ENCODE results near the gene MAPT.
"Not testable (repeated sequence)": the region's sequence is repeated elsewhere in the genome, so short reads cannot be mapped to it uniquely, and the experiment has no call there.

MAPT gene

DNA sequence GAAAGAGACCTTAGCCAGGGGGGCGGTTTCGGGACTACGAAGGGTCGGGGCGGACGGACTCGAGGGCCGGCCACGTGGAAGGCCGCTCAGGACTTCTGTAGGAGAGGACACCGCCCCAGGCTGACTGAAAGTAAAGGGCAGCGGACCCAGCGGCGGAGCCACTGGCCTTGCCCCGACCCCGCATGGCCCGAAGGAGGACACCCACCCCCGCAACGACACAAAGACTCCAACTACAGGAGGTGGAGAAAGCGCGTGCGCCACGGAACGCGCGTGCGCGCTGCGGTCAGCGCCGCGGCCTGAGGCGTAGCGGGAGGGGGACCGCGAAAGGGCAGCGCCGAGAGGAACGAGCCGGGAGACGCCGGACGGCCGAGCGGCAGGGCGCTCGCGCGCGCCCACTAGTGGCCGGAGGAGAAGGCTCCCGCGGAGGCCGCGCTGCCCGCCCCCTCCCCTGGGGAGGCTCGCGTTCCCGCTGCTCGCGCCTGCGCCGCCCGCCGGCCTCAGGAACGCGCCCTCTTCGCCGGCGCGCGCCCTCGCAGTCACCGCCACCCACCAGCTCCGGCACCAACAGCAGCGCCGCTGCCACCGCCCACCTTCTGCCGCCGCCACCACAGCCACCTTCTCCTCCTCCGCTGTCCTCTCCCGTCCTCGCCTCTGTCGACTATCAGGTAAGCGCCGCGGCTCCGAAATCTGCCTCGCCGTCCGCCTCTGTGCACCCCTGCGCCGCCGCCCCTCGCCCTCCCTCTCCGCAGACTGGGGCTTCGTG, at the start of gene MAPT:
TSS of gene MAPT (plus strand) at position 533 of the 763 bp plus-strand sequence. CDS start 67,784 bp downstream, outside the sequence.
- DNase-seq: peak; percentile 88

- no peak for DNase-seq
Measured at GRCh38 chr17:45844695-45845375, 49.5 kb upstream of the MAPT start, which contains the start of gene SPPL2C. SPPL2C (plus strand) TSS chr17:45844881; CDS start chr17:45844907, 26 bp downstream.

DNA sequence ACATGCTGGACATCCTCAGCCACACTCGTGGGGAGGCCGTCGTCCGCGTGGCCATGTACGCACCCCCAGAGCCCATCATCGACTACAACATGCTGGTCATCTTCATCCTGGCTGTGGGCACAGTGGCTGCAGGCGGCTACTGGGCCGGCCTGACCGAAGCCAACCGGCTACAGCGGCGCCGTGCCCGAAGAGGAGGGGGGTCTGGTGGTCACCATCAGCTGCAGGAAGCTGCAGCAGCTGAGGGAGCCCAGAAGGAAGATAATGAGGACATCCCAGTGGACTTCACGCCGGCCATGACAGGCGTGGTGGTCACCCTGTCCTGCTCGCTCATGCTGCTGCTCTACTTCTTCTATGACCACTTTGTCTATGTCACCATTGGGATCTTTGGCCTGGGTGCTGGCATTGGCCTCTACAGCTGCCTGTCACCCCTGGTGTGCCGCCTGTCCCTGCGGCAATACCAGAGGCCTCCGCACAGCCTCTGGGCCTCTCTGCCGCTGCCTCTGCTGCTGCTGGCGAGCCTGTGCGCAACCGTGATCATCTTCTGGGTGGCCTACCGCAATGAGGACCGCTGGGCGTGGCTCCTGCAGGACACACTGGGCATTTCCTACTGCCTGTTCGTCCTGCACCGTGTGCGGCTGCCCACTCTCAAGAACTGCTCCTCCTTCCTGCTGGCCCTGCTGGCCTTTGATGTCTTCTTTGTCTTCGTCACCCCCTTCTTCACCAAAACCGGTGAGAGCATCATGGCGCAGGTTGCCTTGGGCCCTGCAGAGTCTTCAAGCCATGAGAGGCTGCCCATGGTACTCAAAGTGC, 48.8 kb upstream of the MAPT start:
- no peak for DNase-seq

- no peak for DNase-seq
Measured at GRCh38 chr17:45846223-45846622, 48.1 kb upstream of the MAPT start.

DNA sequence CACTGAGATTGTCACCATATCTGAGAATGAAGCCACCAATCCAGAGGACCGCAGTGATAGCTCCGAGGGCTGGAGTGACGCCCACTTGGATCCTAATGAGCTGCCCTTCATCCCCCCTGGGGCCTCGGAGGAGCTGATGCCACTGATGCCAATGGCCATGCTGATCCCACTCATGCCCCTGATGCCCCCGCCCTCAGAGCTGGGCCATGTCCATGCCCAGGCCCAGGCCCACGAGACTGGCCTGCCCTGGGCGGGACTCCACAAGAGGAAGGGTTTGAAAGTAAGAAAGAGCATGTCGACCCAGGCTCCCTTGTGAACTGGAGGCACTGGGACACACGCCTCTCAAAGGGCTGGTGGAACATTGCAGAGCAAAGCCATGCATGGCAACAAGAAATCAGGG, 47.7 kb upstream of the MAPT start:
- no peak for DNase-seq

- DNase-seq: no peak
Measured at GRCh38 chr17:45847101-45847500, 47.3 kb upstream of the MAPT start.

- no peak for DNase-seq
Measured at GRCh38 chr17:45847747-45848146, 46.6 kb upstream of the MAPT start.

- no peak for DNase-seq
Measured at GRCh38 chr17:45848405-45848804, 45.9 kb upstream of the MAPT start.

GRCh38 chr17:45848868-45849535, 45.4 kb upstream of the MAPT start:
- DNase-seq: no peak

GRCh38 chr17:45849536-45849990, 44.8 kb upstream of the MAPT start:
- no peak for DNase-seq

DNA sequence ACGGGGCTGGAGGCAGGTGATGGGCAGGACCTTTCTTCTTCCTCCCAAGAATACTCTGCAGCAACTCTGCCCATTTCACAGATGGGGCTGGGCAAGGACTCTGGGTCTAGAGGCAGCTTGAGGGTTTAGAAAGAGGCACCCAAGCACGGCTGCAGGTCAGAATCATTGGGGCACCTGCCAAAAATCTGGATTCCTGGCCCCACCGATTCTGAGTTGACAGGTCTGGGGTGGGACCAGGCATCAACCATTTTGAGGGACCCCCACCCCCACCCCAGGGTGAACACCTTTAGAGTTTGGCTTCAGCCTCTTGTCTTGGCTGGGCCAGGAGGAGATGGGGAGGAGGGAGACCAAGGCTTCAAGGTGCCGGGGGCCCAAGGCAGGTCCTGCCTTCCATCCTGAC, 44.3 kb upstream of the MAPT start:
- no peak for DNase-seq

- DNase-seq: no peak
Measured at GRCh38 chr17:45850468-45850867, 43.9 kb upstream of the MAPT start.

- DNase-seq: no peak
Measured at GRCh38 chr17:45851022-45851421, 43.3 kb upstream of the MAPT start.

- no peak for DNase-seq
Measured at GRCh38 chr17:45851464-45851863, 42.9 kb upstream of the MAPT start.

GRCh38 chr17:45851873-45852272, 42.5 kb upstream of the MAPT start:
- DNase-seq: no peak

GRCh38 chr17:45852535-45853297, 41.6 kb upstream of the MAPT start:
- peak; percentile 60 for DNase-seq

- no peak for DNase-seq
Measured at GRCh38 chr17:45854209-45854608, 40.1 kb upstream of the MAPT start.

DNA sequence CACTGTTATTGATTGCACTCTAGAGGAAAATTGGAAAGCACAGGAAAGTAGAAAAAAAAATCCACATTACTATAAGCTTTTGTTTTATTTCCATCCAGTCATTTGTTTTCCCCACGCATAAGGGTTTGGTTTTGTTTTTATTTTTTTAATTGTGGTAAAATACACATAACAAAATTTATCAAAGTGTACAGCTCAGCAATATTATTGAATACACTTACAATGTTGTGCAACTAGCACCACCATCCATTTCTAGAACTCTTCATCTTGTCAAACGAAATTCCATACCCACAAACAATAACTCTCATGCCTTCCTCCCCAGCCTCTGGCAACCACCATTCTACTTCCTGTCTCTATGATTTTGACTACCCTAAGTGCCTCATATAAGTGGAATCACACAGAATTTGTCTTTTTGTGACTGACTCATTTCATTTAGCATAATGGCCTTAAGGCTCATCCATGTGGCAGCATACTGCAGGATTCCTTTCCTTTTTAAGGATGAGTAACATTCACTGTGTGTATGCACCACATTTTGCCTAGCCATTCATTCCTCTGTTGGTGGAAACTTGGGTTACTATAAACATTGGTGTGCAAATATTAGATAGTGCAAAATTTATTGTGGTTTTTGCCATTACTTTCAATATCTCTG, 38.5 kb upstream of the MAPT start:
- no peak for DNase-seq

DNA sequence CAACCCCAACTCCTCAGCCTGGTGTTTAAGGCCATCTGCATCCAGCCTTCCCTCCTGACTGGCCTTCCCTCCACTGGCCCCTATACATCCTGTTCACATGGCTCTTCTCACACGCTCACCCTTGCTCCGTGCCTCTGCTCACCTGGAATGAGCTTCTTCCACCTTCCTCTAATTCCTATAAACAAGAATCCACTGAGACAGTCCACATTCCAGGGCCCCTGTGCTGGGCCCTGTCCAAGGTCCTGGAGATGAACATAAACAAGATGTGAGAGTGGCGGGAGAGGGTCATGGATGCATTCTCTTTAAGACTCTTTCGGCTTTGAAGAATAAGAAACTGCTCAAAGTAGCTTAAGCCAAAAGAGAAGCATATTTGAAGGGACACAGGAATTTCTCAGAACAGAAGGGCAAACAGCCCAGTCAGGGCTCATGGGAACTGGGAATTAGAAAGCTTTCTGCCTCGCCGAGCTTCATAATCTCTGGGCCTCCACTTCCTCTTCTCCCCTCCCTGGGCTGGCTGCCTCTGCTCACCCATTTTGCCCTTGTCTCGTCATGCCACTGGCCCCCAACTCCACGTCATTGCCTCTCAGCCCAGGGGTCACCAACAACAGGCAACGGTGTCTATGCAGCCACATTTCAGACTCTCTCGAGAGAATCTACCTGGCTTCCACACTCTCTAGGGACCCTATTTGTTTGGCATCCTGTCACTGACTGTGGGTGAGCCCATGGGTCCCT, 36.2 kb upstream of the MAPT start:
- DNase-seq: no peak

GRCh38 chr17:45861165-45861564, 33.2 kb upstream of the MAPT start:
- DNase-seq: no peak

- not testable (repeated sequence) for DNase-seq
Measured at GRCh38 chr17:45862127-45862526, 32.2 kb upstream of the MAPT start.
